NCI-H2029 (cell line): ENCODE measurements around the gene KHDC4.

Experiments used
- DNase-seq: peaks from one replicate; lab custom pipeline; 2025; lab: John Stamatoyannopoulos, UW

The KHDC4 gene

GRCh38 chr1:155969377-155969791 is 35.2 kb upstream of the KHDC4 start:
- no peak for DNase-seq

- DNase-seq = no peak
Measured at GRCh38 chr1:155968670-155969069, 34.5 kb upstream of the KHDC4 start.

- DNase-seq = no peak
Measured at GRCh38 chr1:155968051-155968400, 33.8 kb upstream of the KHDC4 start.

- DNase-seq = no peak
Measured at GRCh38 chr1:155967341-155968050, 33.3 kb upstream of the KHDC4 start.

GRCh38 chr1:155966750-155967149 is 32.5 kb upstream of the KHDC4 start:
- no peak for DNase-seq

- no peak for DNase-seq
Measured at GRCh38 chr1:155966135-155966534, 31.9 kb upstream of the KHDC4 start.

GRCh38 chr1:155964193-155964592 is 30.0 kb upstream of the KHDC4 start:
- no peak for DNase-seq

GRCh38 chr1:155962599-155963211 is 28.5 kb upstream of the KHDC4 start:
- DNase-seq = no peak

GRCh38 chr1:155961937-155962336 is 27.7 kb upstream of the KHDC4 start:
- no peak for DNase-seq

- no peak for DNase-seq
Measured at GRCh38 chr1:155960081-155960745, 26.0 kb upstream of the KHDC4 start.

GRCh38 chr1:155957411-155957915 is 23.2 kb upstream of the KHDC4 start:
- no peak for DNase-seq

- no peak for DNase-seq
Measured at GRCh38 chr1:155954645-155955044, 20.4 kb upstream of the KHDC4 start.

GRCh38 chr1:155952505-155952890 is 18.3 kb upstream of the KHDC4 start:
- no peak for DNase-seq

- peak; percentile 22 for DNase-seq
Measured at GRCh38 chr1:155951753-155952504, 17.7 kb upstream of the KHDC4 start.

- no peak for DNase-seq
Measured at GRCh38 chr1:155950829-155951228, 16.6 kb upstream of the KHDC4 start.

GRCh38 chr1:155947741-155948140 is 13.5 kb upstream of the KHDC4 start:
- DNase-seq = no peak

GRCh38 chr1:155947292-155947691 is 13.1 kb upstream of the KHDC4 start:
- DNase-seq = no peak

GRCh38 chr1:155946633-155947219 is 12.5 kb upstream of the KHDC4 start:
- no peak for DNase-seq

- no peak for DNase-seq
Measured at GRCh38 chr1:155944444-155944799, 10.2 kb upstream of the KHDC4 start.

GRCh38 chr1:155942578-155943141 is 8.4 kb upstream of the KHDC4 start:
- DNase-seq = no peak

GRCh38 chr1:155941845-155942531 is 7.8 kb upstream of the KHDC4 start:
- no peak for DNase-seq
